Measurements from ENCODE around the gene DUSP5.

DUSP5 gene

GRCh38 chr10:110540031-110540430, 42.3 kb downstream of the DUSP5 start (continued):
- TF ChIP-seq ZFHX2 (tag by site-specific recombination; conservative IDR thresholded peaks at IDR 0.05) = no peak
- TF ChIP-seq ZNF518A (tag by site-specific recombination; conservative IDR thresholded peaks at IDR 0.05; ENCODE audit: low read depth) = no peak
- no peak for TF ChIP-seq ZNF280C (tag by site-specific recombination; IDR thresholded peaks at IDR 0.05)
- TF ChIP-seq BCL11A (tag by site-specific recombination; IDR thresholded peaks at IDR 0.05; ENCODE audit: low read depth) = no peak

- CTCF ChIA-PET = interaction anchor here (0.8 to 3.7 kb wide), 10 partner anchors 10 to 249 kb away, joined by 3 to 34 read pairs (median 4); partner anchors contain the start of gene SMNDC1
- no peaks in the 10 kb centered on the region for H3K36me3 ChIP-seq (ENCODE audit: control insufficient read depth in 2 of 2, insufficient read depth in 1 of 2, low read length in 2 of 2)
- no peak overlapping the region for H3K4me3 ChIP-seq (ENCODE audit: low read depth, low read length)
- TF ChIP-seq TCF7L2 (IDR thresholded peaks at IDR 0.05; ENCODE audit: borderline replicate concordance, low read depth, low read length) = peak; percentile 87
- TF ChIP-seq ZSCAN16 (tag by site-specific recombination; IDR thresholded peaks at IDR 0.05) = no peak
- no peak for TF ChIP-seq ZNF76 (tag by site-specific recombination; IDR thresholded peaks at IDR 0.05; ENCODE audit: borderline replicate concordance, low read depth)
- peak; percentile 30; the same call in 1 of the 2 replicates for TF ChIP-seq PRDM6 (tag by site-specific recombination; IDR thresholded peaks at IDR 0.05)
- no peak overlapping the region for H3K27ac ChIP-seq (ENCODE audit: extremely low read depth, low read depth, low read length)
- POLR2A ChIA-PET = no interaction called here
- peaks cover 5% of the 10 kb centered on the region; the same call in 1 of the 2 replicates for H3K4me1 ChIP-seq (ENCODE audit: control insufficient read depth, insufficient read depth, low read length)
- H3K9me3 ChIP-seq (ENCODE audit: control insufficient read depth, insufficient read depth, low read depth, low read length) = no peaks in the 10 kb centered on the region
These were observed 47.3 kb downstream of the DUSP5 start for GRCh38 chr10:110544958-110545537.

GRCh38 chr10:110546077-110546476, 48.4 kb downstream of the DUSP5 start:
- H3K27ac ChIP-seq (ENCODE audit: extremely low read depth, low read depth, low read length) = no peak overlapping the region
- H3K36me3 ChIP-seq (ENCODE audit: control insufficient read depth in 2 of 2, insufficient read depth in 1 of 2, low read length in 2 of 2) = no peaks in the 10 kb centered on the region
- H3K4me1 ChIP-seq (ENCODE audit: control insufficient read depth, insufficient read depth, low read length) = no peaks in the 10 kb centered on the region
- no peak overlapping the region for H3K4me3 ChIP-seq (ENCODE audit: low read depth, low read length)
- no peaks in the 10 kb centered on the region for H3K9me3 ChIP-seq (ENCODE audit: control insufficient read depth, insufficient read depth, low read depth, low read length)
- POLR2A ChIA-PET = interaction anchor here (1.3 kb wide), 1 partner anchor 241 kb away, joined by 4 read pairs; no protein-coding TSS in a partner anchor
- CTCF ChIA-PET = interaction anchor here (0.6 to 3.7 kb wide), 18 partner anchors 11 to 350 kb away, joined by 3 to 34 read pairs (median 4); partner anchors contain the start of gene SMNDC1
- TF ChIP-seq ZNF776 (tag by site-specific recombination; IDR thresholded peaks at IDR 0.05; ENCODE audit: borderline replicate concordance) (no peak), ZNF140 (tag by site-specific recombination; IDR thresholded peaks at IDR 0.05) (no peak), ZNF362 (tag by site-specific recombination; IDR thresholded peaks at IDR 0.05) (no peak), ZIC2 (tag by site-specific recombination; IDR thresholded peaks at IDR 0.05) (no peak), ZNF335 (tag by site-specific recombination; conservative IDR thresholded peaks at IDR 0.05) (no peak), TSHZ1 (tag by site-specific recombination; IDR thresholded peaks at IDR 0.05; ENCODE audit: borderline replicate concordance) (no peak), EGR2 (tag by site-specific recombination; IDR thresholded peaks at IDR 0.05; ENCODE audit: low read depth) (no peak), KLF16 (tag by site-specific recombination; IDR thresholded peaks at IDR 0.05) (no peak), ZNF501 (tag by site-specific recombination; IDR thresholded peaks at IDR 0.05) (no peak), OVOL3 (tag by site-specific recombination; IDR thresholded peaks at IDR 0.05) (no peak), KLF10 (tag by site-specific recombination; IDR thresholded peaks at IDR 0.05) (no peak)
